Mucosa of descending colon (tissue), 3 donors: ENCODE data around the gene SDK2. TPM values are rescaled to one million over a fixed set of nuclear protein-coding genes. Genes with fewer than 3 reads are reported as not detected.

Experiments
- ATAC-seq: fragments of 200-7000 bp; cut with Tn5 transposase; one replicate; pipeline ENCODE4 v1.9.1; 2020; ENCODE audit warnings: mild to moderate bottlenecking, moderate library complexity
- DNase-seq, 3 donors: peaks; one replicate each; pipeline ENCODE4 v3.0.0-alpha.2; 2020
- H3K36me3 ChIP-seq: fragments of 200-600 bp; one replicate; pipeline ENCODE4 v1.8.0; 2021; ENCODE audit warnings: low read depth, mild to moderate bottlenecking
- H3K4me1 ChIP-seq: fragments of 200-600 bp; one replicate; pipeline ENCODE4 v1.8.0; 2021; ENCODE audit warnings: low read depth, mild to moderate bottlenecking
- H3K4me3 ChIP-seq: fragments of 200-600 bp; one replicate; pipeline ENCODE4 v1.8.0; 2021; ENCODE audit warnings: mild to moderate bottlenecking
- H3K9me3 ChIP-seq: fragments of 200-600 bp; one replicate; pipeline ENCODE4 v1.8.0; 2021; ENCODE audit warnings: mild to moderate bottlenecking
- CTCF ChIP-seq: fragments of 200-600 bp; IDR thresholded peaks from one replicate; pipeline ENCODE4 v1.8.0; 2022; ENCODE audit warnings: antibody characterized with exemption, mild to moderate bottlenecking
- intact Hi-C, 2 donors: fragments of 100-400 bp; cut with DNase I in 1 of 2; cut with micrococcal nuclease in 1 of 2; formaldehyde crosslinking; loops; one replicate each; pipeline versions ENCODE4 v1.11.0 to v1.11.1; 2022; cut with DNase I, micrococcal nuclease
- total RNA-seq, 3 donors: library from RNA; stranded (reverse); fragmentation: NEBNext Ultra II Directional in 2 of 3; extraction: Animal tissue kit (Norgen Biotek cat#: 25700) in 2 of 3; gene quantifications; one replicate each; pipeline versions ENCODE4 v1.2.1 to v1.2.4, GENCODE V29; 2021 to 2023
- donor health status: DM: no; HTN: no; CAD: no; lungs with moderate emphysema.
- donor health status: DM: no; HTN: no; CAD: no.
- donor health status: DM: no; HTN: yes; CAD: no.

SDK2 gene
- total RNA-seq, 3 donors from 2014 or later: 1.2 to 1.6 (median 1.3) TPM

GRCh38 chr17:73521376-73521775 lies 122.9 kb downstream of the SDK2 start:
- ATAC-seq (no peak), DNase-seq (peak in 1 of 3 donors; percentile 10)
- no peak for TF ChIP-seq CTCF
- intact Hi-C loops: no loop called here
- no peak overlapping the region for H3K4me3 ChIP-seq
- no peaks in the 10 kb centered on the region for H3K36me3 ChIP-seq
- no peaks in the 10 kb centered on the region for H3K9me3 ChIP-seq
- H3K4me1 ChIP-seq: no peaks in the 10 kb centered on the region

- intact Hi-C loops: no loop called here
- no peaks in the 10 kb centered on the region for H3K4me1 ChIP-seq
- no peak for DNase-seq
- ATAC-seq: no peak
- H3K36me3 ChIP-seq: no peaks in the 10 kb centered on the region
- TF ChIP-seq CTCF: no peak
- no peaks in the 10 kb centered on the region for H3K9me3 ChIP-seq
- H3K4me3 ChIP-seq: no peak overlapping the region
Observed at GRCh38 chr17:73520369-73520761, 123.9 kb downstream of the SDK2 start.

GRCh38 chr17:73519714-73520368 lies 124.4 kb downstream of the SDK2 start:
- Histone ChIP-seq H3K36me3 (no peaks in the 10 kb centered on the region), H3K4me1 (no peaks in the 10 kb centered on the region), H3K9me3 (no peaks in the 10 kb centered on the region), H3K4me3 (no peak overlapping the region)
- intact Hi-C loops: no loop called here
- ATAC-seq (no peak), DNase-seq (peak in 1 of 3 donors; percentile 17)
- no peak for TF ChIP-seq CTCF

GRCh38 chr17:73519011-73519410 lies 125.2 kb downstream of the SDK2 start:
- no peaks in the 10 kb centered on the region for H3K4me1 ChIP-seq
- peak in 1 of 3 donors; percentile 36 for DNase-seq
- intact Hi-C loops: no loop called here
- H3K36me3 ChIP-seq: no peaks in the 10 kb centered on the region
- ATAC-seq: no peak
- TF ChIP-seq CTCF: no peak
- no peaks in the 10 kb centered on the region for H3K9me3 ChIP-seq
- H3K4me3 ChIP-seq: no peak overlapping the region

- H3K36me3 ChIP-seq: no peaks in the 10 kb centered on the region
- no peaks in the 10 kb centered on the region for H3K4me1 ChIP-seq
- DNase-seq (no peak), ATAC-seq (no peak)
- TF ChIP-seq CTCF: no peak
- H3K4me3 ChIP-seq: no peak overlapping the region
- no peaks in the 10 kb centered on the region for H3K9me3 ChIP-seq
- intact Hi-C loops: no loop called here
Observed at GRCh38 chr17:73516431-73516830, 127.8 kb downstream of the SDK2 start.
